HL-60 (cell line): Measurements from ENCODE around the gene RAB31.

Source experiments
- DNase-seq, 2 experiments: peaks; one replicate each; pipeline ENCODE4 v3.0.0-alpha.2; 2010 to 2020; ENCODE audit warnings: low read depth in 1 of 2, low spot score in 1 of 2
- H3K27ac ChIP-seq: fragments of 250-450 bp; sonication (Bioruptor Pico); replicated peaks from 2 replicates; pipeline ENCODE4 v1.5.1; 2020; ENCODE audit warnings: mild to moderate bottlenecking, moderate library complexity
- H3K27me3 ChIP-seq: fragments of 250-450 bp; sonication (Bioruptor Pico); 2 replicates; pipeline ENCODE4 v1.5.1; 2021; ENCODE audit warnings: mild to moderate bottlenecking, moderate library complexity; ENCODE audit not compliant: insufficient read depth, poor library complexity, severe bottlenecking
- H3K4me3 ChIP-seq: replicated peaks from 2 replicates; pipeline ENCODE4 v1.5.1; 2011; ENCODE audit warnings: mild to moderate bottlenecking, control low read depth, low read length; ENCODE audit not compliant: insufficient read depth
- GABPA ChIP-seq: IDR thresholded peaks from 2 replicates; pipeline ENCODE4 v1.6.1; 2012; ENCODE audit warnings: low read depth
- POLR2AphosphoS5 ChIP-seq: IDR thresholded peaks from 2 replicates; pipeline ENCODE4 v1.6.1; 2012; ENCODE audit warnings: low read depth
- SPI1 ChIP-seq: IDR thresholded peaks from 2 replicates; pipeline ENCODE4 v1.6.1; 2012; ENCODE audit warnings: low read depth, mild to moderate bottlenecking, borderline replicate concordance
- TF ChIP-seq, protein P1 (sequence below): IDR thresholded peaks from 2 replicates; pipeline ENCODE4 v1.6.1; 2012; ENCODE audit warnings: low read depth; ENCODE audit not compliant: insufficient replicate concordance
- TF ChIP-seq, protein P2 (sequence below): IDR thresholded peaks from one replicate; pipeline ENCODE4 v1.5.1; 2011; ENCODE audit warnings: low read length, control low read depth, inconsistent platforms; ENCODE audit not compliant: insufficient read depth

RAB31 gene

DNA sequence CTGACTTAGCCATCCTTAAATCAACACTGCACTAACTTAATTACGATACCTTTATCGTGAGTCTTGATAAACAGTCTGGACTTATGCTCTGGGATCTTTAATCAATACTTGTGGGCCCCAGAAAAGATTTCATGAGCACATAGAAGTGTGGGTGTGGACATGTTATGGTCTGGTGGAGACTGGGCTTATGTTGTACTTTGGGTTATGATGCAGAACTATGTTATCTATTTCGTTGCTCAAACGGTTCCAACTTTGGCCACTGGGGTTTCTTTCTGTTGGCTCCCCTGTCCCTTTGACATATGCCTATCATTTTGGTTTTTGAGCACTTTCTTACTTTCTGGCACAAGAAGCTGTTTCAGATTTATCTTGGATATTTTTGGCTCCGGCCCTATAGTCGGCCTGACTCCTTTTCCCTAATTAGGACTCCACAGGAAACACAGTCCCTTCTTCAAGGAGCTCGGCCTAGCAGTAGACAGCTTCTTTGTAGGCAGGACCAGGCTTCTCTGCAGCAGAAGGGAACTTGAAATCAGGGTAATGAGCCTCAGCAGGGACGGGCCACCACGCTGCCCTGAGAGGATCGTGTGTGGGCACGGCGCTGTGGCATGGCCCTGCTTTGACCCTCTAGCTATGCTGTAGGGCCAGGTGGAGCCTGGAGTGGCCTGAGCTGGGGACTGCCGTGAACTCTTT, 123.1 kb downstream of the RAB31 start:
- H3K4me3 ChIP-seq: no peak overlapping the region
- H3K27me3 ChIP-seq: no peaks in the 10 kb centered on the region
- TF ChIP-seq, protein P1, sequence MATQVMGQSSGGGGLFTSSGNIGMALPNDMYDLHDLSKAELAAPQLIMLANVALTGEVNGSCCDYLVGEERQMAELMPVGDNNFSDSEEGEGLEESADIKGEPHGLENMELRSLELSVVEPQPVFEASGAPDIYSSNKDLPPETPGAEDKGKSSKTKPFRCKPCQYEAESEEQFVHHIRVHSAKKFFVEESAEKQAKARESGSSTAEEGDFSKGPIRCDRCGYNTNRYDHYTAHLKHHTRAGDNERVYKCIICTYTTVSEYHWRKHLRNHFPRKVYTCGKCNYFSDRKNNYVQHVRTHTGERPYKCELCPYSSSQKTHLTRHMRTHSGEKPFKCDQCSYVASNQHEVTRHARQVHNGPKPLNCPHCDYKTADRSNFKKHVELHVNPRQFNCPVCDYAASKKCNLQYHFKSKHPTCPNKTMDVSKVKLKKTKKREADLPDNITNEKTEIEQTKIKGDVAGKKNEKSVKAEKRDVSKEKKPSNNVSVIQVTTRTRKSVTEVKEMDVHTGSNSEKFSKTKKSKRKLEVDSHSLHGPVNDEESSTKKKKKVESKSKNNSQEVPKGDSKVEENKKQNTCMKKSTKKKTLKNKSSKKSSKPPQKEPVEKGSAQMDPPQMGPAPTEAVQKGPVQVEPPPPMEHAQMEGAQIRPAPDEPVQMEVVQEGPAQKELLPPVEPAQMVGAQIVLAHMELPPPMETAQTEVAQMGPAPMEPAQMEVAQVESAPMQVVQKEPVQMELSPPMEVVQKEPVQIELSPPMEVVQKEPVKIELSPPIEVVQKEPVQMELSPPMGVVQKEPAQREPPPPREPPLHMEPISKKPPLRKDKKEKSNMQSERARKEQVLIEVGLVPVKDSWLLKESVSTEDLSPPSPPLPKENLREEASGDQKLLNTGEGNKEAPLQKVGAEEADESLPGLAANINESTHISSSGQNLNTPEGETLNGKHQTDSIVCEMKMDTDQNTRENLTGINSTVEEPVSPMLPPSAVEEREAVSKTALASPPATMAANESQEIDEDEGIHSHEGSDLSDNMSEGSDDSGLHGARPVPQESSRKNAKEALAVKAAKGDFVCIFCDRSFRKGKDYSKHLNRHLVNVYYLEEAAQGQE: no peak
- TF ChIP-seq SPI1: no peak
- TF ChIP-seq, protein P2, sequence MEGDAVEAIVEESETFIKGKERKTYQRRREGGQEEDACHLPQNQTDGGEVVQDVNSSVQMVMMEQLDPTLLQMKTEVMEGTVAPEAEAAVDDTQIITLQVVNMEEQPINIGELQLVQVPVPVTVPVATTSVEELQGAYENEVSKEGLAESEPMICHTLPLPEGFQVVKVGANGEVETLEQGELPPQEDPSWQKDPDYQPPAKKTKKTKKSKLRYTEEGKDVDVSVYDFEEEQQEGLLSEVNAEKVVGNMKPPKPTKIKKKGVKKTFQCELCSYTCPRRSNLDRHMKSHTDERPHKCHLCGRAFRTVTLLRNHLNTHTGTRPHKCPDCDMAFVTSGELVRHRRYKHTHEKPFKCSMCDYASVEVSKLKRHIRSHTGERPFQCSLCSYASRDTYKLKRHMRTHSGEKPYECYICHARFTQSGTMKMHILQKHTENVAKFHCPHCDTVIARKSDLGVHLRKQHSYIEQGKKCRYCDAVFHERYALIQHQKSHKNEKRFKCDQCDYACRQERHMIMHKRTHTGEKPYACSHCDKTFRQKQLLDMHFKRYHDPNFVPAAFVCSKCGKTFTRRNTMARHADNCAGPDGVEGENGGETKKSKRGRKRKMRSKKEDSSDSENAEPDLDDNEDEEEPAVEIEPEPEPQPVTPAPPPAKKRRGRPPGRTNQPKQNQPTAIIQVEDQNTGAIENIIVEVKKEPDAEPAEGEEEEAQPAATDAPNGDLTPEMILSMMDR: no peak
- no peak for TF ChIP-seq POLR2AphosphoS5
- TF ChIP-seq GABPA: no peak
- no peak for DNase-seq
- no peak overlapping the region for H3K27ac ChIP-seq

DNA sequence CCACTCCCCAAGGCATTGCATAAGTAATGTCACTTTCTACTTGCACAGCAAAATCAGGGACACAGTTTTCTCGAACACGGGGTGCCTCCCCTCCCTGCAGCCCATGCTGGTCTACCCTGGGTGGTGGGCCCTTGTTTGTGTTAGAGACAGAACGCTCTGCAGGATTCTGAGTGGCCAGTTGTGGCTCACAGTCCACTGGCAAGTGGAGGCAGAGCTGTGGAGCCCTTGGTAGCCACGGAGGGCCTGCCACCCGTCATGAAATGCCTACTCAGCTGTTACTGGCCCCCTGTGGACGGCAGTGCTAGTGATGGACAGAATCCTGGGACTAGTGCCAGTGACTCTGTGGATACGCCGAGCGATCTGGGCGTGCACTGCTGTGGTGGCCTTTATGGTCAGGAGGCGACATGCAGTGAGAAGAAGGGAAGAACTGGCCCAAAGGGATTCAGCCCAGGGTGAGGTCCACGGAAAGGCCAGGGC, 123.7 kb downstream of the RAB31 start:
- no peak overlapping the region for H3K4me3 ChIP-seq
- TF ChIP-seq, protein P1: no peak
- TF ChIP-seq SPI1 (no peak), GABPA (no peak), POLR2AphosphoS5 (no peak)
- TF ChIP-seq, protein P2: no peak
- H3K27me3 ChIP-seq: no peaks in the 10 kb centered on the region
- H3K27ac ChIP-seq: no peak overlapping the region
- DNase-seq: no peak

DNA sequence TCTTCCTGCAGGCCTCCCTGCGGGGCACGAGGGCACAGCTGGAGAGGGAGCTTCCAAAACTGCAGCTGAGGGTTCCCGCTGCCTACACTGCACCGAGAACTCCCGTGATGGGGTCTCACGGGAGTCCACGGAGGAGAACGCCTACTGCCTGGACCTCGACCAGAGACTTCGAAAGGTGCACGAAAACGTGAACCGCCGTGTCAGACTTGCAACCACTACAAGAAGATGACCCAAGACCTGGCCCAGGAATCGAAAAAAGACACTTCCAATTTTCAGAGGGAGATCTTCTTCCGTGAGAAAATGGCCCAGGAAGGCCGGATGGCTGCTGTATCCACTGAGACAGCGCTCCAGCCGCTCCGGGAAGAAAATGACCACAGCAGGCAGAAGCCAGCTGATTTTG, 124.8 kb downstream of the RAB31 start:
- DNase-seq: no peak
- no peak overlapping the region for H3K4me3 ChIP-seq
- TF ChIP-seq, protein P1: no peak

More for the DNA sequence above, 124.8 kb downstream of the RAB31 start:
- Histone ChIP-seq H3K27ac (no peak overlapping the region), H3K27me3 (no peaks in the 10 kb centered on the region)
